Psoas muscle (tissue), 8 donors: ENCODE results near the gene TRNP1. TPM values are rescaled to one million over a fixed set of nuclear protein-coding genes. Genes with fewer than 3 reads are reported as not detected.

Experiments used
- ATAC-seq, 4 donors: fragments of 200-7000 bp; cut with Tn5 transposase; one replicate each; pipeline ENCODE4 v1.9.1; 2020; ENCODE audit warnings: moderate library complexity in 3 of 4, mild to moderate bottlenecking in 2 of 4
- DNase-seq, 2 donors: peaks; one replicate each; pipeline ENCODE4 v3.0.0-alpha.2; 2020
- H3K27ac ChIP-seq: fragments of 200-600 bp; one replicate; pipeline ENCODE4 v1.8.0; 2022
- H3K27me3 ChIP-seq, 3 donors: fragments of 200-600 bp in 1 of 3; one replicate each; pipeline versions ENCODE4 v1.6.1 to v1.8.0; 2013 to 2022; ENCODE audit warnings: low read length in 2 of 3, mild to moderate bottlenecking in 2 of 3, moderate library complexity in 1 of 3; ENCODE audit not compliant: insufficient read depth in 3 of 3
- H3K36me3 ChIP-seq, 2 donors: fragments of 200-600 bp in 1 of 2; one replicate each; pipeline versions ENCODE4 v1.6.1 to v1.8.0; 2013 to 2022; ENCODE audit warnings: low read depth in 1 of 2, mild to moderate bottlenecking in 1 of 2, moderate library complexity in 1 of 2; ENCODE audit not compliant: insufficient read depth in 1 of 2
- H3K4me1 ChIP-seq: fragments of 200-600 bp; one replicate; pipeline ENCODE4 v1.8.0; 2022
- H3K4me3 ChIP-seq: fragments of 200-600 bp; one replicate; pipeline ENCODE4 v1.8.0; 2022; ENCODE audit warnings: mild to moderate bottlenecking
- H3K9me3 ChIP-seq: fragments of 200-600 bp; one replicate; pipeline ENCODE4 v1.8.0; 2022
- CTCF ChIP-seq: fragments of 200-600 bp; IDR thresholded peaks from one replicate; pipeline ENCODE4 v1.8.0; 2022; ENCODE audit warnings: antibody characterized with exemption
- WGBS, 3 donors: extraction: QIAGEN DNeasy Blood & Tissue Kit; methylation state at CpG; one replicate each; pipeline versions ENCODE4 v1.1.6 to v1.1.7; 2013; 5-methylcytosine and 5-hydroxymethylcytosine counted together
- intact Hi-C, 2 donors: fragments of 100-400 bp; cut with DNase I; formaldehyde crosslinking; loops; one replicate each; pipeline versions ENCODE4 v1.11.0 to v1.14.2; 2022
- polyA plus RNA-seq, 3 donors: library from polyadenylated mRNA; stranded (reverse); fragments of 200-250 nt; gene quantifications; one replicate each; pipeline ENCODE4 v1.2.3, GENCODE V29; 2013
- total RNA-seq, 4 donors: library from RNA; stranded (reverse); fragmentation: NEBNext Ultra II Directional in 2 of 4; extraction: Animal tissue kit (Norgen Biotek cat#: 25700) in 2 of 4; gene quantifications; one replicate each; pipeline versions ENCODE4 v1.2.1 to v1.2.4, GENCODE V29; 2021 to 2023
- donor health status: healthy with polysubstance abuse.
- donor health status: DM: no; HTN: no; CAD: no; lungs with moderate emphysema.
- donor health status: Bipolar disorder and iron deficiency.
- donor health status: healthy.
- donor health status: DM: yes; HTN: yes; CAD: no.
- donor health status: DM: no; HTN: no; CAD: no.
- donor health status: DM: no; HTN: no; CAD: no.
- donor health status: DM: yes; HTN: yes; CAD: no.

The TRNP1 gene
- total and polyA plus RNA-seq, 7 donors, result 0.84 to 3.8 (median 1.6) TPM

- DNase-seq, result no peak
- TF ChIP-seq CTCF, result no peak
- WGBS, 3 donors, result 86 to 95% (median 86%) methylated on average over 11 of the region's 11 CpGs
- Histone ChIP-seq H3K36me3 (no peaks in the 10 kb centered on the region), H3K4me1 (peaks cover 7% of the 10 kb centered on the region), H3K27me3 (peaks cover 0 to 22% (median 11%) of the 10 kb centered on the region in 3 donors), H3K9me3 (no peaks in the 10 kb centered on the region), H3K27ac (no peak overlapping the region), H3K4me3 (no peak overlapping the region)
- no peak for ATAC-seq
- intact Hi-C loops, result loop anchor here (5.0 kb wide), 1 partner anchor 99 kb away; no protein-coding TSS in a partner anchor
Measured at GRCh38 chr1:26998429-26999300, 5.2 kb downstream of the TRNP1 start.

- ATAC-seq, result peak; percentile 25 to 81 (median 70)
- peaks cover 7% of the 10 kb centered on the region for H3K4me1 ChIP-seq
- H3K36me3 ChIP-seq, result no peaks in the 10 kb centered on the region
- peak overlapping the region; percentile 23 for H3K27ac ChIP-seq
- no peak overlapping the region for H3K4me3 ChIP-seq
- no peaks in the 10 kb centered on the region for H3K9me3 ChIP-seq
- no peak for TF ChIP-seq CTCF
- intact Hi-C loops, result loop anchor here (5.0 kb wide), 1 partner anchor 98 kb away; no protein-coding TSS in a partner anchor
- peak; percentile 59 to 77 for DNase-seq
- H3K27me3 ChIP-seq, result peaks cover 0 to 20% (median 6%) of the 10 kb centered on the region in 3 donors
- 53 to 62% (median 58%) methylated on average over 7 of the region's 7 CpGs for WGBS, 3 donors
Measured at GRCh38 chr1:26999440-26999987, 6.0 kb downstream of the TRNP1 start.

GRCh38 chr1:27000090-27000816 is 6.8 kb downstream of the TRNP1 start:
- no peak for ATAC-seq
- H3K4me1 ChIP-seq, result peaks cover 7% of the 10 kb centered on the region
- intact Hi-C loops, result no loop called here
- no peak for DNase-seq
- no peak overlapping the region for H3K4me3 ChIP-seq
- WGBS, 3 donors, result 73 to 81% (median 80%) methylated on average over 9 of the region's 9 CpGs
- H3K36me3 ChIP-seq, result no peaks in the 10 kb centered on the region
- H3K27ac ChIP-seq, result peak overlapping the region; percentile 23
- no peak for TF ChIP-seq CTCF
- peaks cover 0 to 13% (median 2%) of the 10 kb centered on the region in 3 donors for H3K27me3 ChIP-seq
- no peaks in the 10 kb centered on the region for H3K9me3 ChIP-seq

- H3K27me3 ChIP-seq, result peaks cover 0 to 6% (median 0%) of the 10 kb centered on the region in 3 donors
- no peaks in the 10 kb centered on the region for H3K36me3 ChIP-seq
- no peak for TF ChIP-seq CTCF
- H3K4me3 ChIP-seq, result no peak overlapping the region
- ATAC-seq (no peak), DNase-seq (no peak)
- no peaks in the 10 kb centered on the region for H3K9me3 ChIP-seq
- H3K27ac ChIP-seq, result no peak overlapping the region
- H3K4me1 ChIP-seq, result peaks cover 7% of the 10 kb centered on the region
- WGBS, 3 donors, result 74 to 87% (median 86%) methylated on average over 8 of the region's 8 CpGs
- intact Hi-C loops, result no loop called here
Measured at GRCh38 chr1:27000817-27001460, 7.4 kb downstream of the TRNP1 start.
